Testis (tissue), 2 donors: Measurements from ENCODE around the gene NPAS2.

Source experiments
- POLR2A ChIP-seq: fragments of 450-650 bp; IDR thresholded peaks from one replicate; pipeline ENCODE4 v1.6.1; 2017; ENCODE audit warnings: antibody characterized with exemption, mild to moderate bottlenecking, moderate library complexity
- TF ChIP-seq, protein P1 (sequence below), 3 experiments: fragments of 450-650 bp in 2 of 3; fragments of 200-600 bp in 1 of 3; sonication (generic) in 1 of 3; IDR thresholded peaks; one replicate each; pipeline ENCODE4 v1.5.1; 2016 to 2019; ENCODE audit warnings: antibody characterized with exemption in 3 of 3, mild to moderate bottlenecking in 2 of 3, moderate library complexity in 1 of 3

DNA sequence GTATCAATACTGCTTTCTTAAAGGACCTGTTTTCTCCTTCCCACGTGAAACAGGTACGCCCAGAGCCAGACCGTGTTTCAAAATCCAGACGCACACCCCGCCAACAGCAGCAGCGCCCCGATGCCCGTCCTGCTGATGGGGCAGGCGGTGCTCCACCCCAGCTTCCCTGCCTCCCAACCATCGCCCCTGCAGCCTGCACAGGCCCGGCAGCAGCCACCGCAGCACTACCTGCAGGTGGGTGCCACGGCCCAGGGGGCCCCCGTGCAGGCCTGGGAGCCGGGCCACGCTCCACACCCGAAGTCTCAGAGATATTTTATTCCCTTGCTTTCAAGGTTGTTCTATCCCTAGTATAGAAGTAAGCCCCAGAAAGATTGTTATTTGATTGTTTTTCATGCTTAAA is 173.4 kb downstream of the NPAS2 start:
- TF ChIP-seq, protein P1, sequence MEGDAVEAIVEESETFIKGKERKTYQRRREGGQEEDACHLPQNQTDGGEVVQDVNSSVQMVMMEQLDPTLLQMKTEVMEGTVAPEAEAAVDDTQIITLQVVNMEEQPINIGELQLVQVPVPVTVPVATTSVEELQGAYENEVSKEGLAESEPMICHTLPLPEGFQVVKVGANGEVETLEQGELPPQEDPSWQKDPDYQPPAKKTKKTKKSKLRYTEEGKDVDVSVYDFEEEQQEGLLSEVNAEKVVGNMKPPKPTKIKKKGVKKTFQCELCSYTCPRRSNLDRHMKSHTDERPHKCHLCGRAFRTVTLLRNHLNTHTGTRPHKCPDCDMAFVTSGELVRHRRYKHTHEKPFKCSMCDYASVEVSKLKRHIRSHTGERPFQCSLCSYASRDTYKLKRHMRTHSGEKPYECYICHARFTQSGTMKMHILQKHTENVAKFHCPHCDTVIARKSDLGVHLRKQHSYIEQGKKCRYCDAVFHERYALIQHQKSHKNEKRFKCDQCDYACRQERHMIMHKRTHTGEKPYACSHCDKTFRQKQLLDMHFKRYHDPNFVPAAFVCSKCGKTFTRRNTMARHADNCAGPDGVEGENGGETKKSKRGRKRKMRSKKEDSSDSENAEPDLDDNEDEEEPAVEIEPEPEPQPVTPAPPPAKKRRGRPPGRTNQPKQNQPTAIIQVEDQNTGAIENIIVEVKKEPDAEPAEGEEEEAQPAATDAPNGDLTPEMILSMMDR (IDR thresholded peaks at IDR 0.05) = no peak
- TF ChIP-seq POLR2A = no peak
